AG20443 (cell line): ENCODE results near the gene CCDC6.
A peak's percentile ranks its signal among the peaks of the same experiment; 100 is the strongest.
"Not testable (repeated sequence)": the region's sequence is repeated elsewhere in the genome, so short reads cannot be mapped to it uniquely, and the experiment has no call there.

Experiments
- DNase-seq: peaks from one replicate; pipeline ENCODE4 v3.0.0; 2012; ENCODE audit warnings: low spot score, mixed read lengths

Gene CCDC6

DNA sequence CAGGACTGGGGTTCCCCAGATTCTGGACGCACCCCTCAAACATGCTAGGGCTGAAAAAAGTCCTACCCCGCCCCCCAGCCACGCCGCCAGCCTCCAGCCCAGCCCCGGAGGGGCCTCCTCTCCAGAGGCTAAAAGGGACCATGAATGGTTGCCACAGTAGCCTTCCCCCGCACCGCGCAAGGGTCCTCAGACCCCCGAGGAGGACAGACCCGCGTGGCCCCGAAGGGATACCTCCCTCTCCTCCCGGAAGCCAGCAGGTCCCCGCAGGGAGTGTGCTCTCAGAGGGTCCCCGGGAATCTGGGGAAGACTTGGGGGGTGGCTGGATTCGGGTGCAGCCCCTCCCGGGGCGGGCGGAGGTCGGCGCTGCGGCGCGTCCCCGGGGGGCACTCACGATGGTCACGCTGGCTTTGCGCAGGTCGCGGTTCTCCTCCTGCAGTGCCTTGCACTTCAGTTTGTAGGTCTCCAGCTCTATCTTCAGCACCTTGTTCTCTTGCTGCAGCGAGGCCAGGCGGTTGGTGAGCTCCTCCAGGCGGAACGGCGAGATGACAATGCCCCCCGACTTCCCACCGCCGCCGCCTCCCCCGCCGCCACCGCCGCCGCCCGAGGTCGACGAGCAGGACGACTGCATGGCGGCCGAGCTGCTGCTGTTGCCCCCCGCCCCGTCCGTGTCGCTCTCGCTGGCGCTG is 482 bp downstream of the CCDC6 start:
- no peak for DNase-seq

DNA sequence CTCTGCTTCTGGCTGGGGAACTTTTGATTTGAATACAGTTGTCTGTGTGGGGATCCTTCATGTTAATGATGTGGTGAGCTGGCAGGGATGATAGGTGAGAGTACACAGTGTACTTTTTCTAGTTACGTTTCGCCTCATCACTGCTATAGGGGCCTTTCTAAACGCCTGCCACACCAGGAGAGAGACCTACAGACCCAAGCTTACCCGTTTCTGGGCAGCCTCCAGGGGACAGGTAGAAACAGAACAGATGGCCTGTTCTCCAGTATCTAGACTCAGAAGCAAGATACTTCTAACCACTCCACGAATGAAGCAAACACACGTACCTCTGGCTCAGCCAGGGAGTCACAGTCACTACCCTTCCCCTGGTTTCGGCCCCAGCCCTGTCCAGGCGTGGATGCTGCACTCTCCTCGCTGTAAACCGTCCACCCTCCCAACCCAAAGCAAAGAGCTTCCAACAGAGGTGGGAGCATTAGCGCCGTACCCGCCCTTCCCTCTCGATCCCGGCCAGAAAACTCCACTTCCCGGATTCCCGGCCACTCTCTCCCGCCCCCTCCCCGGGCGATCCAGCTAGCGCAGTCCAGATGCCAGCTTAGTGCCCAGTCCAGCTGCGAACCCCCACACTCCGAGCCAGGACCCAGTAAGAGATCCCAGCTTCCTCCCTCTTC is 1.2 kb downstream of the CCDC6 start:
- peak; percentile 49 for DNase-seq

DNA sequence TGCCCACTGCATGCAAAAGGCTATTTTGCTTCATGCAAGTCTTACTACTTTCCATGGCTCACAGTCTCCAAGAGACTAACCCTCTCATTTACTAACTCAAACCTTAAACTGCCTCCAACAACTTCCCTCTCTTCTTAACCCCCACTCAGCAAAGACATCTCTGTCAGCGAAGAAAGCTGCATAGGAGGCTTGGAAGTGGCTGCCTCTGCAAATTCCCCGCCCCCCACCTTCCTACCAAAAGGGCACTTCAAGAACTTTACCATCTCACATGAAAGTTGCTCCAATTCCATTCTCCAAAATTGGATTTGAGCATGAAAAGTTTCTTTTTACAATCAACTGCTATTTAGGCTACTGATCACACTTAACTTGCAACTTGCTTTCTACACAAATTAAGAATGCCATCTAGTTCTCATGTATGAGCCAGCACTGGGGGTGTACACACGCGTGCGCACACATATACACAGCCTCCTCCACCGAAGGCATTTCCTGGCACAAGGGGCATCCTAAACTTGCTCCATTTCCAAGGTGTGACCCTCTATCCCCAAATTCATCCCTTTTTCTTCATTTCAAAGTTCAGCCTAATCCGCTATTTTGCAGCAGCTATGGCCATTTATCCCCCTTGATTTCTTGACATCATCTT is 1.8 kb downstream of the CCDC6 start:
- no peak for DNase-seq

DNA sequence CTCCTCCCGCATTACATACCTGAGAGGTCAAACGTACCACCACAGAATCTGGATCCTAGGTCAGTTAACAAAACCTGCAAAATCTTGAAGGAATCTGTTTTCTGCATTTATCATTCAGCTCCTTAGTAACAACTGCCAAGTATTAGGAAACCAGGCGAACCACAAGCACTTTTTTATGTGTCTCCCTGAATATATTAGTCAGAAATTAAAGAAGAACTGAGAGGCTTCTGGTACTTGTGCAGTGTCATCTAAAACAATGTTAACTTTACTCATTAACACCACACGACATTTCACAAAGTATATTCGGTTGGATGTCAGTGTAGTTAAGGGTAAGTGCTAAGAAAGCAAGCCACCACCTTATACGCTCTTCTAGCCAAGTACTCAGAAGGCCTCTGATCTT is 2.5 kb downstream of the CCDC6 start:
- peak; percentile 38 for DNase-seq

DNA sequence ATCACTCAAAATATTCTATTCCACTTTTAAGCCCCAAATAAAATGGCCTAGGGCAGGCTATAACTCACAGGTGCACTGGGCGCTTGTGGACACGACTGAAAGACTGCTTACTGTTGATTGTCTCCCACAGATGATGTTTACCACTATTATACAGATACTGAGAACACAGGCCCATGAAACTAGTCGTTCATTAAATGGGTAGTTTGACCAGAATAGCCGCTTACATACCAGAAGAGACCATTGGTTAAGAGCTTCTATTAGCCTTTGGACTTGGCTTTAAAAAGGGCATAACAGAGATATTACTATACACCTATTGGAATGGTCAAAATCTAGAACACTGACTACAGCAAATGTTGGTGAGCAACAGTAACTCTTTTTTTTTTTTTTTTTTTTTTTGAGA is 4.3 kb downstream of the CCDC6 start:
- no peak for DNase-seq

DNA sequence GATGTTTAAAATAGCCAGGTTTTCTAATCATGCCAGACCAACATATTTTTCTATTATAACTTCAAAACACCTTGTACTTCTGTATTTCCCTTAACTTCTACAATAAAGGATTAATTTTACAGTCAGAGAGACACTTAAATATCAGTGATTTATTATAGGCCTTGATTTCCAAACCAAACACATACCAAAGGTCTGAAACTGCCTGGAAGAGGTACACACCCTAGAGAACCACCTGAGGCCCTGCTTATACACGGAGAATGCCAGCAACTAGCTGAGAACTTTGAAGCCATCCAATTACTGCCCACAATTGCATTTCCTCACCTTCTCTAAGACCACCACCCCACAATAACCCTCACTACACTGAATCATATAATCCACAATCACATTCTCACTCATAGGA is 4.9 kb downstream of the CCDC6 start:
- DNase-seq = no peak

DNA sequence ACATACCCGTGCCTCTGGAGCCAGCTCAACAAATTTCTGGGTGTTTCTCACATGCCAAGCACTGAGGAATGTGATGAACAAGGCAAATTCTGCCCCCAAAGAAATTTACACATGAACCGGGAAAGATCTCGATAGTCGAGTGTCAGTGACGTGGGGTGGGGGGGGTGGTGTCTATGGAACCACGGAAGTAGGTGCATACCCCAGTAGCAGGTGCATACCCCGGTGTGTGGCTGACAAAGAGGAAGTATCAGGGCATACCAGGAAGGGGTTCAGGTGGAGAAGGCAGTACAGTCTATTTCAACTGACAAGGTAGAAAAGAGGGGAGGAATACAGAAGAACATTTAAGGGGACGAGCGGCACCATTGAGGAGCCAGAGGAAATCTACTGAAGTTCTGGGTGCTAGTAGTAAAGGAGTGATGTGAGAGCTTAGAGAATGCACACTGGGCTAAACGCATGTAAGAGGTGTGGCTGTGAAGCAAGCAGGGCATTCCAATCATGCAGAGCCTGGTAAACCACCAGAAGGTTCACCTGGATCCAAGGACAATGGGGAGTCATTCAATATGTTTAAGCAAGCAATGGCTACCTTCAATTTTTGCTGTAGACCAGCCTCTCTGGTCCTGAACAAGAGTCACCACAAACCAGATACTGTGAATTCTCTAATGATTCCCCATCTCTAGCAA is 6.2 kb downstream of the CCDC6 start:
- DNase-seq = no peak

DNA sequence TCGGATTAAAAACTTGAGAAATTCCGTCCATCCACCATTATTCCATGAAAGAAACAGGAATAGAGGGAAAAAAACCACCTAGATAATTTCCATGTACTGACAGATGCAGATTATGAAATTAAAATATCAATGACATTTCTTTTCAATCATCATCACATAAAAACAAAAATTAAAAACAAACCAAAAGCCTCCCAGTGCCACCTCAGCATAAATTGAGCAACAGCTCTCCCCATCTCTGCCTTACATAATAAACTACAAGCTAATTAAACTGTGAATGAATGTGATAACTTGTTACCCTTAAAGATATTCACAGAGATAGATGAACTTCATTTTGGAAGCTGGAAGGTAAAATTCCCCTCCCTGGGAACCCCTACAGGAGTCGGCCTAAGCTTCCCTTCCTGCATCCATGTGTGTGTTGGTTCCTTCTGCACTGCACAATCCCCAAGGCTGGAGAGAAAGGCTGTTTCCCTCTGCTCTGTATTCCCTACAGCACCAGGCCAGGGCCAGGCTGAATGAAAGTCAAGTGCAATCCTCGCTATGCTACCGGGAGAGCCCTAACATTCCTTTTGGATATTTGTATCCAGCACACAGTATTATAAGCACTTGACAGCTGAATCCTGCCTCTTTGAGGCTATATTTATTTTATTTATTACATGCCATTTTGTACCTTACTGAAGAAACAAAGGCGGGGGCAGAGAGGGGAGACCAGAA is 8.1 kb downstream of the CCDC6 start:
- DNase-seq = no peak

DNA sequence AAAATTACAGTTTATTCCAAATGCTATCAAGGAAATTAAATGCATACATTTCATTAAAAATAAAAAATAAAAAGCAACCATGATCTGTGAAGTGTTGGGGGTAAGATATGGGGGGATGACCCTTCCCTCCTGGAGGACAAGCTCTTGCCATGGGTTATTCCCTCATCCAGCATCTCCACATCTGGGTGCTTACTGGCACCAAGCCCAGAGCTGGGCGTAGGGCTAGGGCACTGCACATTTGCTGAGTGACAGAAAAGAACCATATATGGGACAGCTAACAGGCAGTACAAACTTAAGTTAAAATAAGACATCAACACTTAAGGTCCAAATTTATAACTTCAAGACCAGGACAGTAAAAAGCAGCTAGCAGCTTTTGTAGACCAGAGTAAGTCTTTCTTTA is 10.2 kb downstream of the CCDC6 start:
- DNase-seq = no peak

DNA sequence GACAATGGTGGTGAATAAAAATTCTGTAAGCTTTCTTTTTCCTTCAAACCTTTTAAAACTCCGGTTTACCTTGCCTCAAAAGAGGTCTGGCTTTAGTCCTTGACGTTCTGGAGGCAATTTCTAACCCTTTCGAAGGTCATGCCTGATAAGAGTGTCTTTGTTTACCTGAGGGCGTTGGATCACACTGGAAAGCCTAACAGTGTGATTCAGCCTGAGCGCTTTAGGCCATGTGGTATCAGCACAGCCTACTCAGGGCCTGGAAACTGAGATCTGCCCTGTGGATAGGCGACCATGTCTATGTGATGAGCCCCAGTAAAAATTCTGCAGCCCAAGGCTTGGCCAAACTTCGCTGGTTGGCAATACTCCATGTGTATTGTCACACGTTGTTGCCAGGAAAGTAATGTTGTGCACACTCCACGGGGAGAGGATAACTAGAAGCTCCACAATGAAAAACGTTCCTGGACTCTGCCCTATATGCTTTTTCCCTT is 10.7 kb downstream of the CCDC6 start:
- DNase-seq = no peak

DNA sequence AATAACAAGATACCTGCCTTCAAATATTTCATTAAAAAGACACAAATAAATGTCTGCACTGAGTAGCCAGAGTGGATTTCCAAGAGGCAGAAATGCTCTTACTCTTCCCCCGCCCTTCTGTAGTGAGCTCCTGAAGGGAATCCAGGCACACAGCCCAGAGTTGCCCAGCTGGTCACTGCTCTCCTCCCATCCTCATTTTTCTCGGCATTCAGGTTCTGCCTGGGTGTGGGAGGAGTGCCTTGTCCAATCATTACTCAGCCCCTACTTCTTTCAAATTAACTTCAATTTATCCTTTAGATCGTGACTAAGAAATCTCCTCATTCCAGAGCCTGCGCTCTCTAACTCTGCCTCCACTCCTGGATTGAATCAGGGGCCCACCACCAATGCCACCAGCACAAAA is 12.2 kb downstream of the CCDC6 start:
- DNase-seq = peak; percentile 93

DNA sequence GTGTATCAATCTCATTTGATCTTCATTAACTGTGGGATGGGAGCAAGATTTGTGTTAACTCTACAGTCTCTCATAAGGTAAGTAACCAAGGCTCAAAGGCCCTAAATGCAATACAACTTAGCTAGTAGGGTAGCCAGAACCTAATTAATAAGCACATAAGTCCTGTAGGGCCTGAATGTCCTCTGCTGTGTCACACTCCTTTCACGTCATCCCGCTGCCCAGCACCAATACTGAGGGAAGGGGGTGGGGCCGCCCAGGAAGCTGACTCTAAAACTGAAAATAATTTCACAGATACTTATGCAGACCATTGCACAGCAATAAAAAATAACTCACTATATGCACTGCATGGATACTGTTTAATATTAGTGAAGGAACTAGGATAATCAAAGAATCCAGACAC is 13.7 kb downstream of the CCDC6 start:
- DNase-seq = no peak

DNA sequence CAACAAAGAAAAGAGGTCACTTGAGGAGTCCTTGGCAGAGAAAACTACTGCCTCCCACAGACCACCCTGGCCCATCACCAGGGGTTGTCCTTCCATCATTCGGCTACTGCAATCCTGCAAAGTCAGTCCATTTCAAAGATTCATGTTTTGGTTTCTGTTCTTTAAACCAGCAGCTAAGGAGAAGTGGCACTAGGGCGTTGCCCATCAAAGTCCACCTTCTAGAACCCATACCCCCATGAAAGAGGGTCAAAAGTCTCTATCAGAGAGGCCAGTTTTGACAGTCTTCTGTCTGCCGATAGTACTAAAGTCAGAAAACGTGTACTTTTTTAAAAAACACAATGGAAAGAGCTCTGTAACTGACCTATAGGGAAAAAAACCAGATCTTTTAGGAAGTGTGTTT is 14.4 kb downstream of the CCDC6 start:
- no peak for DNase-seq

DNA sequence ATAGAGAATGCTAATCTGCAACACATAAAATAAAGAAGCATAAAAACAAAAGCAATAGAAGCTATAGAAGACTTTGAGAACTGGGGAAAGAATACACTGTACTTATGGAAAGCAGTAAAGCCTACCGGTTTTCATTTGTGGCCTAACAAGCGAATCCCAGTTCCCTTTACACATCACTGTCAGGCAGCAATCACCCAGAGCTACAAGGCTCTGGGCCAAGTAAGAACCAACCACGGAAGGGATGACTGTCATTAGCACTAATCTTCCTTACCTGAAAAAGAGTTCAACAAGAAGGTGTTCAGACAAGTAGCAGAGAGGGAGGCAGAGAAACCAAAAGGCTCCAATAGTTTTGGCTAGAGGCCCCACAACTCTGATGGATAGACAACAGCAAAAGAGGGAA is 15.0 kb downstream of the CCDC6 start:
- DNase-seq = no peak

DNA sequence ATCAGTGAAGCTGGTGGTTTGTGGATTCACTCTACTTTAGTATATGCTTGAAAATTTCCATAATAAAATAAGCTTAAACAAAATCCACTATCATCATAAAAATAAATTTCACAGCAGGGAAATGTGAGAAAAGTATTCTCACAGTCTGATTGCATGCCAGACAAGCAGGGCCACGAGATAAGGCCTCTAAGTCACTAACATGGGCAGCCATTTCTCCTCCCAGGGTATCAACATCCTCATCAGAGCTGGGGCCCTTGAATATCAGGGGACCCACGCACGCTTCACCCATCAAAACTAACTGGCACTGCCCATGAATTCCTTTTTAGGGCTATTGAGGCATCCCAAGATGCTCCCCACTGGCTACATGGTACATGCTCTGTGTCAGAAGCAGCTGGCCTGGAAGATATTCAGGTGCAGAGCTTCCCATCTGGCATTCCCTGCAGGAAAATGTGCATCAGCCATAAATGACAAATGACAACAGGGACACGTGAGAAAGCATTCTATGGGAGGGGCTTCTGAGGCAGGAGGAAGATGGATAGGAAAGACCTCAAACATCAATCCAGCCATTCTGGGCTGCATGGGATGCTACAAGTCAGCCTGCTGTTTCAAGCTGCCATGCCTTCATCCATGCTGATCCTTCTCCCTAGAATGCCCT is 17.4 kb downstream of the CCDC6 start:
- no peak for DNase-seq

DNA sequence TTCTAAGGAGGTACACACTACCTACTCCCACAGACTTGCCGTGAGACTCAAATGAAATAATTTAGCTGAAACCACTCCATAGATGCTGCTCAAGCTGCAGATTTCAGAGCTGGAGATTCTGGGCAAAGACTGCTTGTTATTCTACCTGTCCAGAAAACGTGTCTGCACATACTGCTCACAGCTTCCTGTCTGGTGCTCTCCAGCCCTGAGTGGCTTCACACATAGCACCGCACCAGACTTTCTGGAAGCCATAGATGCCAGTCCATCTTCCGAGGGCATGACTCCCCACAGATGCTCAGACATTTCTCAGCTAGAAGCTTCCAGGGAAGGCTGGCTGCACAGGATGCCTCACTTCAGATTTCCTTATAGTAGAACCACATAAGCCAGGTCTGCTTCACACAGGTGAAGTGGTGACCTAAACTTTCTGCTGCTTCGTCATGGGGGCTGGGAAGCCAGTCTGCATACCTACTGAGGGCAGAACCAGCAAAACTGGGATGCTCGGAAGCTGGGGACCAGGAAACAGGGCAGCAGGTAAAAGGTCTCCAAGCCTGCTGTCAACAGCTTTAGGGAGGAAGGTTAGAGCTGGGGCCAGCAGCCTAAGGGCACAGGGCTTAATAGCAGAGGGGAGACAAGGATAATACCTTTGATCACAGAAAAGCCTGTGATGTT is 18.2 kb downstream of the CCDC6 start:
- DNase-seq = no peak

DNA sequence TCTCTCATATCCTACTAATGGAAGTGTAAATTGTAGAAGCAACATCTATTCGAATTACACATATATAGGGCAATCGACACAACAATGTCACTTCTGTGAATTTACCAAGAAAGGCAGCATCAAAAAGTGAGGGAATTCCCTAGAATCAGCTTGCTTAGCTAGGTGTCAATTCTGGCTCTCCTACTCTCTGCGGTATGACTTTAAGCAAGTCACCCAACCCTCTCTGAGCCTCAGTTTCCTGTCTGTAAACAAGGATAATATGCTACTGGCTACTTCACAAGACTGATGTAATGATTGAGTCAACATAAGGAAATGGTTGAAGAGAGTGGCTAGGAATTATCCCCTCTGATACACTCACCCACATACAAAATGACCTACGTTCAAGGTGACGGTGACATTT is 19.4 kb downstream of the CCDC6 start:
- DNase-seq = no peak

DNA sequence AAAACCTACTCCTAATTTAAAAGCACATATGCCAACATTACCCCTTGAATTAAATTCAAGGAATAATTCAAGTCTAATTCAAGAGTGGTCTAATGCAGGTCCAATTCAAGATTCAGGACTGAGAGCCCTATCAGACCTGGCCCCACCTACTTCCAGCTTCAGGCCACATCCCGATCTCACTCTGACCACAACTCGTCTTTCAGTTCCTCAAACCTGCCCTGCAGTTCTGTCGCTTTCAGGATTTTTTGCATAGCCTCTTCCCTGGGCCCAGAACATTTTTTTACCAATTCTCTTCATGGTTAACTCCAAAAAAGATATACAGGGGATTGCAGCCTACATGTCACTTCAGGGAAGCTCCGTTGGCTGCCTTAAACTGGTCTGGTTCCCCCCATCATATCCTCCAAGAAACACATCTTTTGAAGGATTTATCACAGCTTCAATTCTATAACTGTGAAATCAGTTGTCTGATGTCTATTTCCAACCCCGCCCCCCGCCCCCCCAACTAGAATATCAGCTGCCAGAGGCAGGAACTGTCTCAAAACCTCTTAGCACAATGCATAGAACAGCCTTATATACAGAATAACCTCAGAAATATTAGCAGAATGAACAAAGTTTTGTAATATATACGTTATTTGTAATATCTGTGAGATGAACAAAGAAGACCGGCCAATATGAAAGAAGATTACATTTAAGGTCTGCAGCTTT is 20.8 kb downstream of the CCDC6 start:
- DNase-seq = no peak

DNA sequence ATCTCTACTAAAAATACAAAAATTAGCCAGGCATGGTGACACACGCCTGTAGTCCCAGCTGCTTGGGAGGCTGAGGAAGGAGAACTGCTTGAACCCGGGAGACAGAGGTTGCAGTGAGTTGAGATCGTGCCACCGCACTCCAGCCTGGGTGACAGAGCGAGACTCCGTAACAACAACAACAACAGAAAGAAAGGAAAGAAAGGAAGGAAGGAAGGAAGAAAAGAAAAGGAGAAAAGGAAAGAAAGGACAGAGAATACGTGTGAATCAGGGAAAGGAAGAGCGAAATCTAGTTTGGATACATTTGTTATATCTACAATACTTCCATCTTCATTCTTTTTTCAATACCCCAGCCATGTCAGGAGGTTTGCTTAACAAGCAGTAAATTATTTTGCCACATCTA is 21.5 kb downstream of the CCDC6 start:
- DNase-seq = not testable (repeated sequence)

DNA sequence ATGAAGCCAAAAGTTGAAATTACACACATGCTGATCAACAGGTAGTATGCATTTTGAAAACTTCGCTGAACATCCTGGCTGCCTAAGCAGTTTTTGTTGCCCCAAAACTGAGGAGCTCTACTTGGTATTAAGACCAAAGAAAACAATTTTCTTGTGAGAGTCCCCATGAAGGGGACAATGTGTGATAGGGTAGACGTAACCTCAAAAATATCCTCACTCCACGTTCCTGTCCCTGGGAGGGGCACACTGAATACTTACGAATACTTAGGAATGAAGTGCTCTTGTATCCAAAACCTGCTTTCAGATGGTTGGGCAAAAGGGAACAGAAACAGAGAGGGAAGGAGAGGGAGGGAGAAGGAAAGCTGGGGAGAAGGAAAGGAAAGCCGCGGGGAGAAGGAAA is 24.7 kb downstream of the CCDC6 start:
- DNase-seq = no peak
